Hematopoietic multipotent progenitor cell treated with erythropoietin and hydrocortisone succinate and interleukin-3 and kit ligand, for 4 days (in vitro differentiated cells): Measurements from ENCODE around the gene SAMD4B.
"Not testable (repeated sequence)": the region's sequence is repeated elsewhere in the genome, so short reads cannot be mapped to it uniquely, and the experiment has no call there.

Experiments
- DNase-seq: peaks from one replicate; pipeline ENCODE4 v3.0.0-alpha.2; 2015

Gene SAMD4B

GRCh38 chr19:39339674-39340073, 2.5 kb upstream of the SAMD4B start:
- DNase-seq = no peak

GRCh38 chr19:39340156-39340555, 2.1 kb upstream of the SAMD4B start:
- DNase-seq = not testable (repeated sequence)

- peak; percentile 61 for DNase-seq
Observed at GRCh38 chr19:39341129-39341718, 997 bp upstream of the SAMD4B start.

- DNase-seq = no peak
Observed at GRCh38 chr19:39342647-39343305, 555 bp downstream of the SAMD4B start.

- DNase-seq = peak; percentile 27
Observed at GRCh38 chr19:39345956-39346355, 3.7 kb downstream of the SAMD4B start.

GRCh38 chr19:39347332-39348164, 5.3 kb downstream of the SAMD4B start:
- peak; percentile 77 for DNase-seq

- no peak for DNase-seq
Observed at GRCh38 chr19:39349326-39349725, 7.1 kb downstream of the SAMD4B start.

GRCh38 chr19:39350156-39350555, 7.9 kb downstream of the SAMD4B start:
- no peak for DNase-seq

GRCh38 chr19:39351537-39352064, 9.4 kb downstream of the SAMD4B start:
- peak; percentile 53 for DNase-seq

- DNase-seq = peak; percentile 43
Observed at GRCh38 chr19:39352381-39353255, 10.4 kb downstream of the SAMD4B start.

GRCh38 chr19:39355253-39355652, 13.0 kb downstream of the SAMD4B start:
- no peak for DNase-seq

- no peak for DNase-seq
Observed at GRCh38 chr19:39356073-39356472, 13.9 kb downstream of the SAMD4B start.

GRCh38 chr19:39356647-39357046, 14.4 kb downstream of the SAMD4B start:
- DNase-seq = peak; percentile 44

- DNase-seq = no peak
Observed at GRCh38 chr19:39359026-39359425, 16.8 kb downstream of the SAMD4B start.

GRCh38 chr19:39360599-39360998, 18.4 kb downstream of the SAMD4B start:
- DNase-seq = no peak

GRCh38 chr19:39362682-39363657, 20.7 kb downstream of the SAMD4B start:
- no peak for DNase-seq

GRCh38 chr19:39363901-39364457, 21.8 kb downstream of the SAMD4B start:
- no peak for DNase-seq

GRCh38 chr19:39365531-39365930, 23.3 kb downstream of the SAMD4B start:
- no peak for DNase-seq

- no peak for DNase-seq
Observed at GRCh38 chr19:39369200-39369599, 27.0 kb downstream of the SAMD4B start.

GRCh38 chr19:39370735-39371134, 28.5 kb downstream of the SAMD4B start:
- no peak for DNase-seq
